GM12872 (cell line): ENCODE results near the gene POMT1.

ENCODE experiments used
- TF ChIP-seq, protein P1 (sequence below): IDR thresholded peaks from 3 replicates; pipeline ENCODE4 v1.5.1; 2011; ENCODE audit warnings: low read depth, mild to moderate bottlenecking, low read length, moderate library complexity; ENCODE audit not compliant: insufficient read depth

POMT1 gene

DNA sequence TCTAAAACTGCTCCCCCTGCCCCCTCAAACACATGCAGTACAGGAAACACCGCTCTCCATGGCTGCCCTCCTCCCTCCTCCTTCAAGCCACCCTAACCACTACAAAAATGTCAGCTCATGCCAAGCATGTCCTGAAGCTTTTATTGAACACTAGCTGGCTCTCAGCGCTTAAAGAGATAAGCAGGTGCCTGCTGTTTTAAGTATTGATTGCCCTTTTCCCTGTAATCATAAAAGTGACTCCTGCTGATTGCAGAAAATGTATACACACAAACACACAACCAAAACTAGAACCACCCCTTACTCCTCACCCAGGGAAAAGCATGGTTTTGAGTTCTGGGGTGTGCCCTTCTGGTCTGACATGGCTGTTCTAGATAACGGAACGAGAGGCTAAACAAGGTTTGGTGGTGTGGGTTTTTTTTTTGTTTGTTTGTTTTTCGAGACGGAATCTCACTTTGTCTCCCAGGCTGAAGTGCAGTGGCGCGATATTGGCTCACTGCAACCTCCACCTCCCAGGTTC is 32.1 kb downstream of the POMT1 start:
- TF ChIP-seq, protein P1, sequence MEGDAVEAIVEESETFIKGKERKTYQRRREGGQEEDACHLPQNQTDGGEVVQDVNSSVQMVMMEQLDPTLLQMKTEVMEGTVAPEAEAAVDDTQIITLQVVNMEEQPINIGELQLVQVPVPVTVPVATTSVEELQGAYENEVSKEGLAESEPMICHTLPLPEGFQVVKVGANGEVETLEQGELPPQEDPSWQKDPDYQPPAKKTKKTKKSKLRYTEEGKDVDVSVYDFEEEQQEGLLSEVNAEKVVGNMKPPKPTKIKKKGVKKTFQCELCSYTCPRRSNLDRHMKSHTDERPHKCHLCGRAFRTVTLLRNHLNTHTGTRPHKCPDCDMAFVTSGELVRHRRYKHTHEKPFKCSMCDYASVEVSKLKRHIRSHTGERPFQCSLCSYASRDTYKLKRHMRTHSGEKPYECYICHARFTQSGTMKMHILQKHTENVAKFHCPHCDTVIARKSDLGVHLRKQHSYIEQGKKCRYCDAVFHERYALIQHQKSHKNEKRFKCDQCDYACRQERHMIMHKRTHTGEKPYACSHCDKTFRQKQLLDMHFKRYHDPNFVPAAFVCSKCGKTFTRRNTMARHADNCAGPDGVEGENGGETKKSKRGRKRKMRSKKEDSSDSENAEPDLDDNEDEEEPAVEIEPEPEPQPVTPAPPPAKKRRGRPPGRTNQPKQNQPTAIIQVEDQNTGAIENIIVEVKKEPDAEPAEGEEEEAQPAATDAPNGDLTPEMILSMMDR, result no peak

- TF ChIP-seq, protein P1, result no peak
Observed at GRCh38 chr9:131537946-131538345, 35.2 kb downstream of the POMT1 start.

DNA sequence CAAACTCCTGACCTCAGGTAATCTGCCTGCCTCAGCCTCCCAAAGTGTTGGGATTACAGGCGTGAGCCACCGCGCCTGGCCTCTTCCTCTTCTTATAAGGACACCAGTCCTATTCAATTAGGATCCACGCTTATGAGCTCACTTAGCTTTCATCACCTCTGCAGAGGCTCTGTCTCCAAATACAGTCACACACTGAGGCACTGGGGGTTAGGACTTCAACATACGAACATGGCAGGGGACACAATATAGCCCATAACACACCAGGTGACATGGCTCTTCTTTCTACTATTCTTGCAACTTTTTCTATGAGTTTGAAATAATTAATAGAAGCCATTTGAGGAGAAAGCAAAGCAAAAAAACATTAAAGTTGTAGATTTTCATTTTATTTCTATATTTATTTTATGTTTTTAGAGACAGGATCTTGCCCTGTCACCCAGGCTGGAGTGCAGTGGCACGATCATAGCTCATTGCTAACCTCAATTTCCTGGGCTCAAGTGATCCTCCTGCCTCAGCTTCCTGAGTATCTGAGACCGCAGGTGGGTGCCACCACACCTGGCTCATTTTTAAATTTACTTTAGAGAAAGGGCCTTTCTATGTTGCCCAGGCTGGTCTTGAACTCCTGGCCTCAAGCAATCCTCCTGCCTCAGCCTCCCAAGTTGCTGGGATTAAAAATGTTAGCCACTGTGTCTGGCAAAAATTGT is 36.7 kb downstream of the POMT1 start:
- TF ChIP-seq, protein P1, result no peak

GRCh38 chr9:131543141-131543540 is 40.4 kb downstream of the POMT1 start:
- TF ChIP-seq, protein P1, result no peak

DNA sequence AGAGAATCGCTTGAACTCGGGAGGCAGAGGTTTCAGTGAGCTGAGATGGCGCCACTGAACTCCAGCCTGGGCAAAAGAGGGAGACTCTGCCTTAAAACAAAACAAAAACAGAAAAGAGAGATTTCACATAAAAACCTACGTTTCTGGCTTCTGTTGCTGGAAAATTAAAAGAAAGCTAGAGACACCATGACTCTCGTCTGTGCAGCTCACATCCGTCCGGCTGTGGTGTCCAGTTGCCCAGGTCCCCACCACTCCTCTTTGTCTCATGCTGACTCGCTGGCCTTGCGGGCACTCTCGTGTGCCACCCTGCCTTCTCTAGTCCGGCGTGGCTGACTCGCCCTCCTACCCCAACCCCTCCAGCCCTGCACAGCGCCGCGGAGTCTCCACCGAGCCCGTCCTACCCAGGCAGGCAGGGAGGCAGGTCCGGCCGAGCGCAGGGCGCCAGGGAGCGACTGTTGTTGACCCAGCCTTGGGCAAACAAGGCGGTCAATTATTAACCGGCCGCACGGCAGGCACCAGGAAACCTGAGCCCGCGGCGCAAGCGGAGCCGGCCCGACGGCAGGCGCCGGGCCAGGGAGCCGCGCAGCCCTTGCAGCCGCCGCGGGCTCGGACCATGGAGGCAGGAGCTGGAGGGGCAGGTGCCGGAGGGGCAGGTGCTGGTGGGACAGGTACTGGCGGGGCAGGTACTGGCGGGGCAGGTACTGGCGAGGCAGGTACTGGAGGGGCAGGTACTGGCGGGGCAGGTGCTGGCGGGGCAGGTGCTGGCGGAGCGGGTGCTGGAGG is 42.5 kb downstream of the POMT1 start, which contains the start of gene PRRT1B:
Gene PRRT1B (plus strand): TSS at position 521 of the 783 bp plus-strand sequence. CDS start 93 bp downstream, at position 614.
- TF ChIP-seq, protein P1, result no peak

- TF ChIP-seq, protein P1, result no peak
Observed at GRCh38 chr9:131545786-131546335, 43.1 kb downstream of the POMT1 start.
